Osteocyte (in vitro differentiated cells): Measurements from ENCODE around the gene LILRA2. TPM values are rescaled to one million over a fixed set of nuclear protein-coding genes. Genes with fewer than 3 reads are reported as not detected.
"Not testable (repeated sequence)": the region's sequence is repeated elsewhere in the genome, so short reads cannot be mapped to it uniquely, and the experiment has no call there.

Source experiments
- DNase-seq: peaks from one replicate; pipeline ENCODE4 v3.0.0; 2021; ENCODE audit warnings: mixed read lengths; ENCODE audit not compliant: unreplicated experiment; ENCODE audit errors: extremely low spot score
- H3K27ac Mint-ChIP-seq: one replicate; pipeline ENCODE4 v1.8.0; 2021; ENCODE audit warnings: mild to moderate bottlenecking, mixed read lengths; ENCODE audit not compliant: unreplicated experiment
- H3K27me3 Mint-ChIP-seq: one replicate; pipeline ENCODE4 v1.8.0; 2021; ENCODE audit warnings: mixed read lengths; ENCODE audit not compliant: unreplicated experiment
- H3K36me3 Mint-ChIP-seq: one replicate; pipeline ENCODE4 v1.8.0; 2021; ENCODE audit warnings: mixed read lengths; ENCODE audit not compliant: unreplicated experiment
- H3K4me1 Mint-ChIP-seq: one replicate; pipeline ENCODE4 v1.8.0; 2021; ENCODE audit warnings: mixed read lengths; ENCODE audit not compliant: unreplicated experiment
- H3K4me3 Mint-ChIP-seq: one replicate; pipeline ENCODE4 v1.8.0; 2021; ENCODE audit warnings: mild to moderate bottlenecking, moderate library complexity, mixed read lengths; ENCODE audit not compliant: unreplicated experiment
- H3K9me3 Mint-ChIP-seq: one replicate; pipeline ENCODE4 v1.8.0; 2021; ENCODE audit warnings: mixed read lengths; ENCODE audit not compliant: unreplicated experiment
- CTCF ChIP-seq: fragments of 200-600 bp; sonication (generic); IDR thresholded peaks from 2 replicates; pipeline ENCODE4 v1.5.0; 2021; ENCODE audit warnings: antibody characterized with exemption, mild to moderate bottlenecking, moderate library complexity
- total RNA-seq: library from RNA; stranded (reverse); gene quantifications from 2 replicates; pipeline ENCODE4 v1.2.1, GENCODE V29; 2021

Gene LILRA2
- total RNA-seq, 1 donor from 2014 or later: not detected

- DNase-seq: no peak
- Mint-ChIP-seq H3K9me3 (peaks cover 21% of the 10 kb centered on the region), H3K4me1 (no peaks in the 10 kb centered on the region), H3K4me3 (no peak overlapping the region), H3K36me3 (no peaks in the 10 kb centered on the region), H3K27ac (no peak overlapping the region), H3K27me3 (no peaks in the 10 kb centered on the region)
- no peak for TF ChIP-seq CTCF
Observed at GRCh38 chr19:54574051-54574450, 461 bp downstream of the LILRA2 start.

- TF ChIP-seq CTCF: no peak
- peaks cover 16% of the 10 kb centered on the region for H3K9me3 Mint-ChIP-seq
- H3K36me3 Mint-ChIP-seq: no peaks in the 10 kb centered on the region
Observed at GRCh38 chr19:54574527-54575056, 1.0 kb downstream of the LILRA2 start.

GRCh38 chr19:54575205-54575604 lies 1.6 kb downstream of the LILRA2 start:
- not testable (repeated sequence) for H3K4me3 Mint-ChIP-seq, H3K4me1 Mint-ChIP-seq, H3K27ac Mint-ChIP-seq, H3K36me3 Mint-ChIP-seq, H3K27me3 Mint-ChIP-seq, DNase-seq
- H3K9me3 Mint-ChIP-seq: peaks cover 16% of the 10 kb centered on the region

More at GRCh38 chr19:54574527-54575056, 1.0 kb downstream of the LILRA2 start:
- H3K27me3 Mint-ChIP-seq: no peaks in the 10 kb centered on the region
- H3K27ac Mint-ChIP-seq: no peak overlapping the region
- no peak overlapping the region for H3K4me3 Mint-ChIP-seq
- no peak for DNase-seq
- no peaks in the 10 kb centered on the region for H3K4me1 Mint-ChIP-seq

- Mint-ChIP-seq H3K27ac (no peak overlapping the region), H3K4me1 (no peaks in the 10 kb centered on the region), H3K4me3 (no peak overlapping the region), H3K9me3 (peaks cover 16% of the 10 kb centered on the region), H3K36me3 (no peaks in the 10 kb centered on the region), H3K27me3 (no peaks in the 10 kb centered on the region)
- no peak for TF ChIP-seq CTCF
- no peak for DNase-seq
Observed at GRCh38 chr19:54576411-54576976, 2.9 kb downstream of the LILRA2 start.

GRCh38 chr19:54577334-54577733 lies 3.7 kb downstream of the LILRA2 start:
- no peak overlapping the region for H3K27ac Mint-ChIP-seq
- no peaks in the 10 kb centered on the region for H3K27me3 Mint-ChIP-seq
- H3K4me1 Mint-ChIP-seq: no peaks in the 10 kb centered on the region
- peaks cover 20% of the 10 kb centered on the region for H3K9me3 Mint-ChIP-seq
- no peaks in the 10 kb centered on the region for H3K36me3 Mint-ChIP-seq
- no peak for DNase-seq
- no peak for TF ChIP-seq CTCF
- H3K4me3 Mint-ChIP-seq: no peak overlapping the region

GRCh38 chr19:54578268-54578667 lies 4.7 kb downstream of the LILRA2 start:
- not testable (repeated sequence) for H3K4me1 Mint-ChIP-seq, DNase-seq, H3K36me3 Mint-ChIP-seq, H3K27me3 Mint-ChIP-seq, H3K27ac Mint-ChIP-seq, H3K4me3 Mint-ChIP-seq
- H3K9me3 Mint-ChIP-seq: peaks cover 25% of the 10 kb centered on the region
